Measurements from ENCODE around the gene PTRH2.

The PTRH2 gene

GRCh38 chr17:59650642-59651041, 56.6 kb downstream of the PTRH2 start:
- H3K4me3 ChIP-seq (ENCODE audit: low read depth, low read length), result no peak overlapping the region

GRCh38 chr17:59649886-59650285, 57.3 kb downstream of the PTRH2 start:
- in situ Hi-C loops (cut with HindIII; ENCODE audit: low sequenced_read_pairs), result no loop called here
- DNase-seq (ENCODE audit: low read depth, low spot score), result no peak
- no peak for TF ChIP-seq CTCF (IDR thresholded peaks at IDR 0.05; ENCODE audit: low read depth, low read length)
- H3K4me3 ChIP-seq (ENCODE audit: low read depth, low read length), result no peak overlapping the region

More at GRCh38 chr17:59650642-59651041, 56.6 kb downstream of the PTRH2 start:
- in situ Hi-C loops (cut with HindIII; ENCODE audit: low sequenced_read_pairs), result no loop called here
- no peak for TF ChIP-seq CTCF (IDR thresholded peaks at IDR 0.05; ENCODE audit: low read depth, low read length)
- no peak for DNase-seq (ENCODE audit: low read depth, low spot score)
